Measurements from ENCODE around the gene PIEZO1.

Gene PIEZO1

DNA sequence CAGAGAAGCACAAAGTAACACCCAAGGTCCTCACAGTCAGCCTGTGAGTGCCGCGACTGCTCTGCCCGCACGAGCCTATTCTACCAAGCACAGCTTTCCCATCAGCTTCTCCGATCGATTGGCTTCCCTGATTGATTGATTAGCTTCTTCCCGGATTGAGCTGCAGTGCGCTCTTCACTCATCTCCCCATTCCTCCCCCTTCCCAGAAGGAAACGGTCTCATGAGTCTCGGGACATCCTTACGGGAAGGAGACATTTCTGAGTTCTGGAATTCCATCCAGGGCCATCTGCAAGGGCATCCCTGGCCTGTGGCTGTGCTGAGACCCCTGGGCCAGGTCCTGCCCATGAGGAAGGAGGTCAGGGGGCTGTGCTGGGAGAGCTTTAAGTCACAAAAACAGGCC lies 18.0 kb downstream of the PIEZO1 start:
- no peak for DNase-seq (ENCODE audit: low read depth, low spot score)

DNA sequence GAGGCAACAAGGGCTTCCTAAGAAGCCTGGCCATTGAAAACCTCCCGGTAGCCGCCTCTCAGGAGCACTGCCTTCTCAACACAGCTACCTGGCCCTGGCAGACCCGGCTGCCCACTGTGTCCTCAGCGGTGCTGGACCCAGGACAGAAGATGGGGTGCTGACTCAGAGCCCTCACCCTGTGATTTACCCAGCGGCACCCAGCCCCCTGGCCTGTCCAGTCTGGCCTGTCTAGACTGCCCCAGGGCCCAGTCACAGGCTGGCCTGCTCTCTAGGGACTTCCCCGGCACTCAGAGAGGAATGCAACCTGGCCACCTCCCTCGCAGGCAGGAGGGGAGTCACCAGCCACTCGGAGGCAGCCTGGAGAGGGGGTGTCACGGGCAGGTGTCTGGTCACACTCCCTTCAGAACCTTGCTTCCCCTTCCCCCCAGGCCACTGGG lies 20.1 kb downstream of the PIEZO1 start:
- DNase-seq (ENCODE audit: low read depth, low spot score), result no peak

DNA sequence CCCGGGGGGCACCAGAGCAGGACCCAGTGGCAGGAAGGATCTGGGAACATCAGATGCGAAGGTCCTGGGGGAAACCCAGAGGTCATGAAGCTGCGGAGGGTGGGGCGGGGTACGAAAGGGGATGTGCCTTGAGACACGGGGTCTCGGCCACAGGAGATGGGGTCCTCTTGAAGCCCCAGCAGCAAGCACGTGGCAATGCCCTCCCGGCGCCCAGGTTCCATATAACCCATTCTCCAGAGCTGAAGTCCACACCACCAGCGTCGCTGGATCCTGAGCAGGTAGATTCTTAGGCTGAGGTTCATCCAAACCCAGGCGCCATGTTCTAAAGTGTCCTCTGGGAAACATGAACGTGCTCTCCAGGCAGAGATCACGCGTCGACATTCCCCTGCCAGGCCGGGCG lies 20.9 kb downstream of the PIEZO1 start:
- no peak for DNase-seq (ENCODE audit: low read depth, low spot score)

DNA sequence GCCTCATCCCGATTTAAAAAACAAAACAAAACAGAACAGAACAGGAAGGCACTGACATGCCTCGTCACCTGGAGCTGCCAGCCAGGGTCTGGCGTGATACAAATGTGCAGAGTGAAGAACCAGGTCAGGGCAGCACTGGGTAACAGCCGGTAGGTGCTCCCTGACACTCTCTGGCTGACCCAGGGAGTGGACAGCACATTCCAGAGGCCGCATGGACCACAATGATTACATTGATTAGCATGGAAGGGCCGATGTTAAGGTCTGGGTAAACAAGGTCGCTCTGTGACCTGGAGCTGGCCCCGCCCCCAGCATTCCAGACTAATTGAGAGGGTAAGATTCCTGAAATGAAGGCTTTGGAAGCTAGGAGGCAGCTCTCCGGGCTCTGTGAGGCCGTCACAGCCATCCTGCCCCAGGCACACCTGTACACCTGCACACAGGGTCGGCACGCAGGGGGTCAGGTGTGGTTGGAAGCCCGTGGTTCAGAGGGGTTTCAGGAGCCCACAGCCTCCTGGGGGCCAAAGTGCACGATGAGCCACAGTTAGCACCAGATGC lies 21.4 kb downstream of the PIEZO1 start:
- no peak for DNase-seq (ENCODE audit: low read depth, low spot score)

DNA sequence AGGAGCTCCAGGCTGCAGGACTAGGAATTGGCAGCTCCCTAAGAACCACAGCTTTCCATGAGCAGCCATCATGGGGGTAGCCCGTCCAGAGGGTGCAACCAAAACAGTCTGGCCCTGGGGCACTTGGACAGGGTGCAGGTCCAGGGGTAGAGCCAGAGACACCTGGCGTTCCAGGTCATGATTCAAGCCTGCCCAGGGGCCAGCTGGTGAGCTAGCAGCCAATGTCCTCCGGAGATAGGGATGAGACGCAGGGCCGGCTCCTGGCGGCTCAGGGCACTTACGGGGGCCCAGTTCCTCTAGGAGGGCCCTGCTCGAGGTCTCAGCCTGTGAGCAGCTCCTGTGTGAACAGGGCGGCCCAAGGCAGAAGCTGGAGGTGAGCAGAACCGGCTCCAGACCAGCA lies 22.1 kb downstream of the PIEZO1 start:
- no peak for DNase-seq (ENCODE audit: low read depth, low spot score)

DNA sequence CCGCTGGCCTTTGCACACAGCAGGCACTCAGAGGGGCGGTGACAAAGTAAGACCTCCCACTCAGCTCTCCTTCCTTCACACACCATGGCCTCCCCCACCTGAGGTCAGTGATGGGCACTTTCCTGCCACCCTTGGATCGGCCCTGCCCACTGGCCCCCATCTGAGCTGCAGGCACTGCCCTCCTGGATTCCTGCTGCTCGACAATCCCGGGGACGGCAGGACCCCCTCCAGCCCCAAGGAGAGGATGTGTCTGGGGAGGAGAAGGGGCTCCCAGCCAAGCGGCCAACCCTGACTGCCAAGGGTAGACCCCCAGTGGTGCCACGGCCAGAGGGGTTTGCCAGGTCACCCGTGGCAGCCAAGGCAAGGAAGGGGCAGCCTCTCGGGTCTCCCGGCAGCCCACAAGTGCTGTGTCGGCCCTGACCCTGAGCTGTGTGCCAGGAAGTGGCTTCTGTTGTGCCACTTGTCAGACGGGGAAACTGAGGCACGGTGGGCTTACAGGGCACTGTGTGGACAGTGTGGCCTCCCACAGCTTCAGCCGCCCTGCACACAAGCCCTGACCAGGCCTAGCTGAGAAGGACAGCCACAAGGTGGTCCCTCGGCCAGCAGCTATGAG lies 22.7 kb downstream of the PIEZO1 start:
- no peak for DNase-seq (ENCODE audit: low read depth, low spot score)

DNA sequence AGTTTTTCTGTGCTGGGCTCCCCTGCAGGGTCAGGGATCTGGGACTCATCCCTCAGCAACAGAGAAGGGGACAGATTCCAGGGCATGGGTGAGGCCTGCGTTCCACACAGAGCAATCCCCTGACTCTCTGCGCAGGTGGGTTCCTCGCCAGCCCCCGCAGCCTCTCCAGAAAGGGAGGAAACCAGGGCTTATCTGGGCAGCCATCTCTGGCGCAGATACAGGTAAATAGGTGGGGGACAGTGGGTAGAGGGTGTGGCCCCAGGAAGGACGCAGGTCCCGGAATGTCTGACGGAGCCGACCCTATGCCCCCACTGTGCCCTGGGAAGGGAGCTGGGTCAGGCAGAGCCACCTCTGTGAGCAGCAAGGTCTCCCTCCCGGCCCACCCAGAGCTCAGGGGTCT lies 23.2 kb downstream of the PIEZO1 start:
- DNase-seq (ENCODE audit: low read depth, low spot score), result no peak

DNA sequence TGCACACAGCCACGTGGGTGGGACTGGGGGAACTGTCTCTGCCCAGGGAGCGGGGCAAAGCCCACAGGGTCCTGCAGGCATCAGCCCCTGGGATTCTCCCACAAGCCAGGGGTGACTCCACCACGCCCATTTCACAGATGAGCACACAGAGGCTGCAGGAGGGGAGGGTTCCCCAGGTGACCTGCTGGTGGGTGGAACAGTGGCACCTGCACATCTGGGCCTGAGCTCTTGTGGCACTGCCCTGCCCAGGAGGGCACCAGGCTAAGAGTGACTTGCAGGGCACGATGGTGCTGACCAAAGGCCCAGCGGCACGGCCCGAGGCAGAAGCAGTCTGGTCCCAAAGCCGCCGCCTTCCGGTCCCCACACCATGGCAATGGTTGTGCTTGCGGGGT lies 23.9 kb downstream of the PIEZO1 start:
- no peak for DNase-seq (ENCODE audit: low read depth, low spot score)

DNA sequence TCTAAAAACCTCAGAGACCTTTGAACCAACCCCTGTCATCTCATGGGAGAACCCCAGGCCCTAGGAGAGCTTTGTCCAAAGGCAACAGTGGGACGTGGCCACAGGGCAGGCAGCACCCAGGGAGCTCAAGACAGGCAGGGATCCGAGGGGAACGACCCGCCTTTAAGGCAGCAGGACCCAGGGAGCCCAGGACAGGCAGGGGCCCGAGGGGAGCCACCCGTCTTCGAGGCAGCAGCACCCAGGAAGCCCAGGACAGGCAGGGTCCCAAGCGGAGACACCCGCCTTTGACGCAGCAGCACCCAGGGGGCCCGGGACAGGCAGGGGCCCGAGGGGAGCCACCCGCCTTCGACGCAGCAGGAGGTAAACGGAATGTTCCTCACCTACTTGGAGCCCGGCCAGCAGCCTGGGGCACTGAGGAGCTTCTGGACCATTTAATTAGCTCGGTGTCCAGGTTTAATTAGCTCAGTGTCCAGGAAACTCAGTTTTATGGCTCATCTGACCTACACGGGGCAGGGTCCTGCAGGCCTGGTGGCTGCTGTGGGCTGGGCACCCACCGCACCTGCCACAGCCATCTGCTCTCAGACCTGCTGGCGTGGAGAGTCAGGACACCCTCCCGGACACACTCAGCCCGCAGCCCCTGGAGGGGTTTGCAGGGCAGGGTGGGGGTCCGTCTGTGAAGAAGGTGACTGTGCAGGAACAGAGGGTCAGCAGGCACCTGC lies 24.4 kb downstream of the PIEZO1 start:
- DNase-seq (ENCODE audit: low read depth, low spot score), result no peak

DNA sequence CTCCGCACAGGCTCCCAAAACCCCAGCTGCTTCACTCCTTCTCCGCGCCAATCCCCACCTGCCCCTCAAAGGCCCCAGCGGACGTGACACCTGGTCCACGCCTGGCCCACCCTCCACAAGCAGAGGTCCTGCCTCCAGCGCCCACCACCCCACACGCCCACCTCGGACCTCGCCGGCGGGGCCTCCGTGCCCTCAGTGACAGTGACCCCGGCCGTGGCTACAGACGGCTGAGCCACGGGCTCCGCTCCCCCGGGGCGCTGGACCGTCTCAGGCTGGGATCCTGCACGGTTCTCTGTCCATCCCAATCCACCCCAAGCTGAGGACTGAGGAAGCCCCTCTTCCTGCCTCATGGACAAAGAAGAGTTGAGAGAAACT lies 25.1 kb downstream of the PIEZO1 start:
- no peak for DNase-seq (ENCODE audit: low read depth, low spot score)

DNA sequence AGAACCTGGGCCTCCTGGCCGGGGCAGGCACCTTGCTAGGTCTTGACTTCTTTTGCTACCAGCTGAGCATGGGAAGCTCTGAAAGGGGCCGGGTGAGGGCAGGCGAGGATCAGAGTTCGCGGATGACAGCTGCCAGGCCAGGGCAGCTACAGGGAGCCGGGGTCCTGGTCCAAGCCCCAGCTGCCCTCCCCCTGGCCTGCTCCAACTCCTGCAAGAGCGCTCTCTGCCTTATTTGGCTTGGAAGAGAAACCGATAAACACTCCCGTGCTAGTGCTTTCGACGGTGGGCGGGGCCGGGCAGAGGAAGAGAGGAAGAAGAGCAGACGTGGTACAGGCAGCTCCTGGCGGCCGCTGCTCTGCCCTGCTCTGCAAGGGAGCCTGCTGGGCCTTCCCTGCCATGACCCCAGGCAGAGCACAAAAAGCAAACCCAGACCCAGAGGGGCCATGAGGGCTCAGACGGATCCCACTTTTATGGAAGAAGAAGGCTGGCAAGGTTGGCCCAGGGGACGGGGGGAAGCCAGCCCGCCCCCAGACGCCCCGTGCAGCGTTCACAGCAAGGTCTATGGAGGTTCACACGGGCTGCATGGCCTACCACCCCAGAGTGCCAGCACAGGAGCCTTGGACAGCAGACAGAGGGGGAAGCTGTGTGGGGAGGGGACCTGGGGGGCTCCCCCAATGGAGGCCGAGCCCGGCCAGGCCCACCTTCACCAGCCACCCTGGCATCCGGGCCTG lies 25.6 kb downstream of the PIEZO1 start:
- DNase-seq (ENCODE audit: low read depth, low spot score), result no peak

DNA sequence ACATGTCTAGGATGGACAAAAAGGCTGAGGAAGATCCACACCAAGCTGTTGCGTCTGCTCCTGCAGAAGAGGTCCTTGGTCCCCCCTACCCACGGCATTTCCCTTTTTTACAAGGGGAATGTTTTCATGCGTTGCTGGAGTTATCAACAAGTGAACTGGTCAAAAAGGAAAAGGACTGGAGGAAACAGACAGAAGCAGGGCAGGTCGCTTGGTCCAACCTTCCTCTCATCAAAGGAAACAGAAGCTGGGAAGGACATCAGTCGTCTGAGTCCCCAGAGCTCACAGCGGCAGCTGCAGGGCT lies 26.1 kb downstream of the PIEZO1 start:
- DNase-seq (ENCODE audit: low read depth, low spot score), result no peak

DNA sequence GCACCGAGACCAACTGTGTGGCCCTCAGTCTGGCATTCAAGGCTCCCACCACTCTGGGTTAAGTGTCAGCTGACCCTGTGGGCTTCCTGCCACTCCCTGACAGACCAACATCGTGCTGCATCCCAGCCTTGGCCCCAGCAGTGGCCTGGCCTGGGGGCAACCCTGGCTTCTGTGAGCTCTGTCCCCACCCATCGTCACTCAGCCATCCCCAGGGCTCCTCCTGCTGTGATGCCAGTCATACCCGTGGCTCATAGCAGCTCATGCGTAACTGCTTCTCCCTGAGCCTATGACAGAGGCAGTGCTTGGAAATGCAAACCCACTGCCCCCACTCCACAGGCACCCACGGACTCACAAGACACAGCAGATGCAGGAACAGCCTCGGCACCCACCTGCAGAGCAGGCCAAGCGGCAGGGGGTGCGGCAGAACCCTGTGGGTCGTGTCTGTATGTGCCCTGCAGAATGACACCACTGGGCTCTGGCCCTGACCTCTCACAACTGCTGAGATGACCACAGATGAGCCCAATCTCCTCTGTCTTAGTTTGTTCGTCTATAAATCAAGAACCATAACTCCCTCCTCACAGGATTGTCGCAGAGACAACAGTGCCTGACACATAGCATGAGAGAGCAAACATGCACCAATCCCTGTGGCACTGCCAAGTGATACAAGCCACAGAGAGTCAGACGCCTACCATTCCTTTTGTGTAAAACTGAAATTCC lies 26.6 kb downstream of the PIEZO1 start:
- DNase-seq (ENCODE audit: low read depth, low spot score), result no peak

DNA sequence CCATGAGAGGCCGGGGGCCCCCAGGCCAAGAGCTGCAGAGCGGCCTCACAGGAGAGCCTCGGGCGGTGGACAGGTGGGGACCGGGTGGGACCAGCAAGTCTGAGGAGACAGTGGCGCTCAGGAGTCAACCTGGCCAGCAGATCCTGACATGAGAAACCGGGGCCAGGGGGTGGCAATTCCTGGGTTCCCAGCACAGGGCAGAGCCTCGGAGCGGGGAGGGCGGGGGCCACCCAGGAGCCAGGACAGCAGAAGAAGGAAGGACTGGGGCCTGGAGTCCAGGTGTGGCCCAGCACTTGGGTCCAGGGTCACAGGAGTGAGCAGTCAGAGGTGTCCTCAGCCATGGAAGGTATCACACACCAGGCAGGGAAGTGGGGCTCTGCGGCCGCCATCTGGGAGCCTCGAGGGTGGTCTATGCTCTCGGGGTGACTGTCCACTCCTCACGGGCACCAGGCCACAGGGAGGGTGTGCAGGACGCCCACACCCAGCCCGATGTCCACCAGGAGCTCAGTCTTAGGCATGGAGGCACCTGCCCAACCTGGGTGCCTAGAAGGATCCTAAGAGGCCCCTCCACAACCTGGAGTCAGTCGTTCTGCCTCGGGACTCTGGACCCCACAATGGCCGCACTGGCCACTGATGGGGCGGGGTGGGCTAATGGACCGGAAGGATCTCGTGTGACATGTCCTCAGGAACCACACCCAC lies 29.1 kb downstream of the PIEZO1 start:
- no peak for DNase-seq (ENCODE audit: low read depth, low spot score)

DNA sequence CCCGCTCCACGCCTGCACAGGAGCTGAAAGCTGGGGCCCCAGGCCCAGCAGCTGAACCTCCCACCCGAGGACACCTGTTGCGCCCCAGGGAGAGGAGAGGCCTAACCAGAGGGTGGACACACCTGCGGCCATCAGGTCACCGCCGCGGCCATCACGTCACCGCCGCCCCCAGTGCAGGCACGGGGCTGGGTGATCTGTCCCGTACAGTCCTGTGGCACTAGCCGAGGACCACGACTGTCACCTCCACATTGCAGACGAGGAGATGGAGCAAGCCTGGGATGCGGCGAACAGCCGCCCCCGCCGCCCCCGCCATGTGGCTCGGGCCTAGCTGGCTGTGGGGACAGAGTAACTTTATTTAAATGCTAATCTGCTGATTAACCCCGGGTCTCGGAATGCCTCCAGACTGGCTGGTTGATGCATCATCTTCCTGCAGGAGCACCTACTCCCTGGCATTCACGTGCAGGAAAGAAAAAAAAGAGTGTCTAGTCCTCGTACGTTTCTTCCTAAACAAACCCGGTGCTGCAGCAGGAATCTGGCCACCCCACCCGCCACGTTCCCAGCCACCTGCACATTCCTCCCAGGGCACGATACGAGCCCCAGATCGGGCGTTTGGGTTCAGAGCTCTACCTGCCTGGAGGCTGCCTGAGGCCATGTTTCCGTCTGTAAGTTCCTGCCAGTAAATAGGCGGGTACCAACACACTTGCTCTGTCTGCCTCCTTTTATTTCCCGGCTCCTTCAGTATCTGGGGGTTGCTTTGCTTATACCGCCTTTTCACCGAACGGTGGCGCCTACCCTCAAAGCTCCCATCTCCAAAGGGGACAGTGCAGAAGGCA lies 29.9 kb downstream of the PIEZO1 start:
- DNase-seq (ENCODE audit: low read depth, low spot score), result no peak

DNA sequence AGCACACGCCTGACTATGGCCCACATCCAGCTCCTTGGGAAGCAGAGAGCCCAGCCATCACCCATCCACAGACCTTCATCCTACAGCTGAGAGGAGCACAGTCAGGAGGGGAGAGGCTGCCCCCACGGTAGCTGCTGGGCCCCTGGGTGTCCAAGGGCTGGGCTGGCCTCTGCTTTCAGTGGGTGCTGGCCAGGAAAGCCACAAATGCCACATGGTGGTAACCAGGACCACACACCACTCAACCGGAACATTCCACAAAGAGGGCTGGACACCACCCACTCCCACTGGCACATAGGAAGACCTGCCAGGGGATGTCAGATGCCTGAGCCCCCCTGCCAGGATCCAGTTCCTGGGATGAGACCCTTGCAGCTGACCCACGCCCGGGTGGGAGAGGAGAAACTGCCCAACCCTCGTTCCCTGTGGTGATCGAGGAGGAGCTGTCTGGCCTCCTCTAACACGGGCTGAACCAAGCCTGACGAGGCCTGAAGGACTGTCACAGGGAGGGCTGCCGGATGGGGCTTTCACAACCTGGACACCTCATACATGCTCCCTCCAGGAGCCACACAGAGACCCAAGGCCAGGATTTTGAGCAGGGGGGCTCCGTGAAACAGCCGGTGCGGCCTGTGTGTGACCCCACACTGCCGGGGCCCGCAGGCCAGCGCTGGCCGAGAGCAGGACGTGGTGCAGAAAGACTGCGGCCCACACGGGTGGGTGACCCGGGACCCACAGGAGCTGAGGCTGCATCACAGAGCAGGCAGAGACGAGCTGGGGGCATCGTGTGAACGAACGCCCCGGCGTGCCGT lies 30.7 kb downstream of the PIEZO1 start:
- DNase-seq (ENCODE audit: low read depth, low spot score), result no peak

DNA sequence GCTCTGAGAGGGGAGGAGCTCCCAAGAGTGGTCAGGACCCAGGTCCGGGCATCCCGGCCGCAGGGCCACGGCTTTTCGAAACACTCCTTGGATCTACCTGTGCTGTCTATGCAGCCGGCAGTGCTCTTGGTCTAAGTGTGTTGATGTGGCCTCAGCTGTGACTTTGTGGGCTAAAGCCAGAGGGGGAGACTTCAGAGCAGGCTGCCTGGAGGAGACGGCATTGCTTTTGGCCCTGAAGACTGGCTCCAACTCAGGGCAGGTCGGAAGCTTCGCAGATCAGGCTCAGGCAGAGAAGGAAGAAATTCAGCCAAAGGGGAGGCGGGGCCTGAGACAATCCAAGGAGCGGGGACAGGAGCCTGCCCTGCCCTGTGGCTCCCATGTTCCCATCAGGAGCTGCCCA lies 31.4 kb downstream of the PIEZO1 start:
- DNase-seq (ENCODE audit: low read depth, low spot score), result no peak

DNA sequence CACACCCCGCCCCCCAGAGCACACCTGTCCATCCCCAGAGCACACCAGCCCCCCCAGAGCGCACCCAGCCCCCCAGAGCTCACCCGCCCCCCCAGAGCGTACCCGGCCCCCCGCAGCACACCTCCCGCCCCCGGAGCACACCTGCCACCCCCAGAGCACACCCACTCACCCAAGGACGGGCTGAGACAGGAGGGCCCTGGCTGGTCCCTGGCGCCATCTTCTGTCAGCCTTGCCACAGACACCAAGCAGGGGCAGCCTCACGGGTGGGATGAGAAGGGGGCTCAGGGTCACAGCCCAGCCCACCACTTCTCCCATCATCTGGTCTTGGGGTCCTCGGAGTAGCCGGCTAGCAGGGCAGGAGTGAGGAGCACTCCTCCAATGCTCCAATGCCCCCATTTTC lies 31.8 kb downstream of the PIEZO1 start:
- DNase-seq (ENCODE audit: low read depth, low spot score), result no peak

DNA sequence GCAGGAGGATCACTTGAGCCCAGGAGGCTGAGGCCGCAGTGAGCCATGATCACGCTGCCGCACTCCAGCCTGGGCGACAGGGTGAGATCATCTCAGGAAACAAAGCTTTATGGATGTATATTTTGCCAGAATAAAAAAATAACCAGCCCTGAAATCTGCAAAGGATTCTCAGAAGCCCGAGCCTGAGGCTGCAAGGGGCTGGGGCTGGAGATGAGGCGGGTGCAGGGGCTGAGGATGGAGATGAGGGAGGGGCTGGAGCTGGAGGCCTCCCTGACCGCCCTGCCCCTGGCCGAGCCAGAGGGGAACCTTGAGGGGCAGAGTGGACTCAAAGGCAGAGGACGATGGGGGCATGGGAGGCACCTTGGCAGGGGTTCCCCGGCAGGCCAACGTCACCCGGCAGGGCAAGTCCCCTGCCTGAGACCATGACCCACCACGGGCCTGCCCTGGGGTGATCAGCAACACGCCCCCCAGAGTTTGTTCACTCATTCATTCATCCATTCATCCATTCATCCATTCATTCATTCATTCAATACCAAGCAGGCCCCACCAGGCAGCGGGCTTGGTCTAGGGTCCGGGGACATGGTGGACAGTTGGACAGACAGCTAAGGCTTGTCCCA lies 32.5 kb downstream of the PIEZO1 start:
- DNase-seq (ENCODE audit: low read depth, low spot score), result no peak

DNA sequence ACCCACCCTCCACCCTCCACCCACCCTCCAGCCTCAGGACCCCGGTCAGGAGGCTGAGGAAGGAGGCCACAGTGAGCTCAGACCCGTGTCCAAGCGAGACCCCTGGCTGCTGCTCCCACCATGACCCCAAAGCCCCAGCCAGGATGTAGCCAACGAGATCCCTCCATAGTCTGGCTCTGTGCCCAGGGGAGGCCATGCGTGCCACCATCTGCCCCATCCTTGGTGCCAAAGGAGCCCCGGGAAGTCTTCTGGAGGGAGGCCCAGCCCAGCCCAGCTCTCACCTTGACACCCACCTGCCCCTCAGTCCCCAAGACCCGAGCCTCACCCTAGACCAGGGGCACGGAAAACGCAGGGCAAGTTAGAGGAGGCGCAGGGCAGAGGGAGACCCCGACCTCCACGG lies 34.2 kb downstream of the PIEZO1 start:
- no peak for DNase-seq (ENCODE audit: low read depth, low spot score)

Data from activated naive CD8-positive, alpha-beta T cell treated with anti-CD3 and anti-CD28 coated beads, Interleukin-2, amount 50 U/mL, for 16 hours (primary cell).